Ishikawa (cell line): ENCODE data around the gene CRAMP1.

Experiments used
- CEBPB ChIP-seq: IDR thresholded peaks from 2 replicates; pipeline ENCODE4 v1.6.1; 2012
- CREB1 ChIP-seq: IDR thresholded peaks from 2 replicates; pipeline ENCODE4 v1.6.1; 2012; ENCODE audit warnings: low read depth
- EGR1 ChIP-seq: IDR thresholded peaks from 2 replicates; pipeline ENCODE4 v1.6.1; 2012
- EP300 ChIP-seq: IDR thresholded peaks from 2 replicates; pipeline ENCODE4 v1.6.1; 2012; ENCODE audit warnings: borderline replicate concordance
- FOXM1 ChIP-seq: IDR thresholded peaks from 2 replicates; pipeline ENCODE4 v1.6.1; 2012; ENCODE audit warnings: low read depth, borderline replicate concordance
- NFIC ChIP-seq: IDR thresholded peaks from 2 replicates; pipeline ENCODE4 v1.6.1; 2012
- RAD21 ChIP-seq: IDR thresholded peaks from 2 replicates; pipeline ENCODE4 v1.6.1; 2012; ENCODE audit warnings: low read depth
- TAF1 ChIP-seq: IDR thresholded peaks from 2 replicates; pipeline ENCODE4 v1.6.1; 2012; ENCODE audit warnings: low read depth, mild to moderate bottlenecking
- TCF12 ChIP-seq: IDR thresholded peaks from 2 replicates; pipeline ENCODE4 v1.6.1; 2012; ENCODE audit warnings: low read depth
- TEAD4 ChIP-seq: IDR thresholded peaks from 2 replicates; pipeline ENCODE4 v1.6.1; 2012
- YY1 ChIP-seq: IDR thresholded peaks from 2 replicates; pipeline ENCODE4 v1.6.1; 2012; ENCODE audit warnings: low read depth
- ZBTB7A ChIP-seq: IDR thresholded peaks from 2 replicates; pipeline ENCODE4 v1.6.1; 2012; ENCODE audit warnings: low read depth
- TF ChIP-seq, protein P1 (sequence below): IDR thresholded peaks from 2 replicates; pipeline ENCODE4 v1.6.1; 2012; ENCODE audit warnings: low read depth, mild to moderate bottlenecking
- TF ChIP-seq, protein P2 (sequence below): IDR thresholded peaks from 2 replicates; pipeline ENCODE4 v1.6.1; 2012
- TF ChIP-seq, protein P3 (sequence below): IDR thresholded peaks from 2 replicates; pipeline ENCODE4 v1.6.1; 2012

CRAMP1 gene

DNA sequence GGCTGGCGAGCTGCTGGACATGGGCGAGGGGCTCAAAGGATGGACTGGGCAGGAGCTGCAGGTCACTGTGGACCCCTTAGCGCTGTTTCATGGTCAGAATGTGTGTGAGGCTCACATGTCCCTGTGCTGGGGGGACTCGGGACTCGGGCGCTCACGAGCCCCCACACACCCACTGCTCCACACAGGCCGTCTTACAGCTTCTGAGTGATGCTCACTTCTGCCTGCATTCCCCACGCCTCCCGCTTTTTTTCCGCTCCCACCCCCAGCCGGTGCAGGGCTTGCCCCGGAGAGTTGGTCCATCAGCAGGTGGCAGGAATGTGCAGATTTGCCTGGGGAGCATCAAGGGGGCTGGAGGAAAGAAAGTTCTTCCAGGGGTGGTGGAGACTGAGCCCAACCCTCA, 45.7 kb downstream of the CRAMP1 start:
- TF ChIP-seq, protein P1, sequence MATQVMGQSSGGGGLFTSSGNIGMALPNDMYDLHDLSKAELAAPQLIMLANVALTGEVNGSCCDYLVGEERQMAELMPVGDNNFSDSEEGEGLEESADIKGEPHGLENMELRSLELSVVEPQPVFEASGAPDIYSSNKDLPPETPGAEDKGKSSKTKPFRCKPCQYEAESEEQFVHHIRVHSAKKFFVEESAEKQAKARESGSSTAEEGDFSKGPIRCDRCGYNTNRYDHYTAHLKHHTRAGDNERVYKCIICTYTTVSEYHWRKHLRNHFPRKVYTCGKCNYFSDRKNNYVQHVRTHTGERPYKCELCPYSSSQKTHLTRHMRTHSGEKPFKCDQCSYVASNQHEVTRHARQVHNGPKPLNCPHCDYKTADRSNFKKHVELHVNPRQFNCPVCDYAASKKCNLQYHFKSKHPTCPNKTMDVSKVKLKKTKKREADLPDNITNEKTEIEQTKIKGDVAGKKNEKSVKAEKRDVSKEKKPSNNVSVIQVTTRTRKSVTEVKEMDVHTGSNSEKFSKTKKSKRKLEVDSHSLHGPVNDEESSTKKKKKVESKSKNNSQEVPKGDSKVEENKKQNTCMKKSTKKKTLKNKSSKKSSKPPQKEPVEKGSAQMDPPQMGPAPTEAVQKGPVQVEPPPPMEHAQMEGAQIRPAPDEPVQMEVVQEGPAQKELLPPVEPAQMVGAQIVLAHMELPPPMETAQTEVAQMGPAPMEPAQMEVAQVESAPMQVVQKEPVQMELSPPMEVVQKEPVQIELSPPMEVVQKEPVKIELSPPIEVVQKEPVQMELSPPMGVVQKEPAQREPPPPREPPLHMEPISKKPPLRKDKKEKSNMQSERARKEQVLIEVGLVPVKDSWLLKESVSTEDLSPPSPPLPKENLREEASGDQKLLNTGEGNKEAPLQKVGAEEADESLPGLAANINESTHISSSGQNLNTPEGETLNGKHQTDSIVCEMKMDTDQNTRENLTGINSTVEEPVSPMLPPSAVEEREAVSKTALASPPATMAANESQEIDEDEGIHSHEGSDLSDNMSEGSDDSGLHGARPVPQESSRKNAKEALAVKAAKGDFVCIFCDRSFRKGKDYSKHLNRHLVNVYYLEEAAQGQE = no peak
- TF ChIP-seq, protein P2, sequence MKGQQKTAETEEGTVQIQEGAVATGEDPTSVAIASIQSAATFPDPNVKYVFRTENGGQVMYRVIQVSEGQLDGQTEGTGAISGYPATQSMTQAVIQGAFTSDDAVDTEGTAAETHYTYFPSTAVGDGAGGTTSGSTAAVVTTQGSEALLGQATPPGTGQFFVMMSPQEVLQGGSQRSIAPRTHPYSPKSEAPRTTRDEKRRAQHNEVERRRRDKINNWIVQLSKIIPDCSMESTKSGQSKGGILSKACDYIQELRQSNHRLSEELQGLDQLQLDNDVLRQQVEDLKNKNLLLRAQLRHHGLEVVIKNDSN = no peak

DNA sequence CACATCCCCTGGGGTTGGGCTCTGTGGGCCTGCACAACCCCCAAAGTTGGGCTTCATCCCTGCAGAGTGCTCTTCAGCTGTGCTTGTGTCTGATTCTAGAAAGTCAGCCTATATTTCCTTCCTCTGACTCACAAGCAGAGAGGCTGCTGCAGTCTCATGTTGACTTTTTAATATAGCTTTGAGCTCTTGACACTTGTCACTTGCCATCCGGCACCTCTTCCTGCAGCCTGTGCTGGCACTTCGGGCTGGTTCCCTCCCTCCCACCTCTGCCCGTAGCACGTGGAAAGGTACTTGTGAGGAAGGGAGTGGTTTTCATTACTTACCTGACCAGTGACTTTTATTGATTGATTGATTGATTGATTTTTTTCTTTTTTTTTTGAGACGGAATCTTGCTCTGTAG, 46.9 kb downstream of the CRAMP1 start:
- TF ChIP-seq CREB1 (no peak), EP300 (no peak), NFIC (no peak), EGR1 (no peak), CEBPB (no peak), TEAD4 (no peak), ZBTB7A (no peak), YY1 (no peak), TAF1 (no peak), TCF12 (no peak), FOXM1 (no peak), RAD21 (no peak)
- TF ChIP-seq, protein P2 = no peak
- TF ChIP-seq, protein P1 = no peak
- TF ChIP-seq, protein P3, sequence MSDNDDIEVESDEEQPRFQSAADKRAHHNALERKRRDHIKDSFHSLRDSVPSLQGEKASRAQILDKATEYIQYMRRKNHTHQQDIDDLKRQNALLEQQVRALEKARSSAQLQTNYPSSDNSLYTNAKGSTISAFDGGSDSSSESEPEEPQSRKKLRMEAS = no peak

DNA sequence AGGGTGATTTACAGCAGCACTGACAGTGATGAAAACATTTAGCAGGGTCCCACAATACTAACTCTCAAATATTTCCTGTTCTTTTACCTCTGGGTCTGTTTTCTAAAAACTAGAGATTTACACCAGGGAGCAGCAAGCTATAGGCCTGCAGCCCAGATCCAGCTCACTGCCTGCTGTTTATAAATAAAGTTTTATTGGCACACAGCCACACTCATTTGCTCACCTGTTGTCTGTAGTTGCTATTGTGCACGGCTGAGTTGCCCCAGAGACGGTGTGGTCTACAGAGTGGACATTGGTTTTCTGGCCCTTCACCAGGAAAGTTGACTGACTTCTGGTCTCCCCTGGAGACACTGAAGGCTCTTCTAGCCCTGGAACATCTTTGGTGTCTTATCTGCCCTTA, 49.7 kb downstream of the CRAMP1 start:
- TF ChIP-seq EP300 (no peak), FOXM1 (no peak), TEAD4 (no peak), NFIC (no peak), ZBTB7A (no peak), TAF1 (no peak)
- TF ChIP-seq, protein P1 = no peak

DNA sequence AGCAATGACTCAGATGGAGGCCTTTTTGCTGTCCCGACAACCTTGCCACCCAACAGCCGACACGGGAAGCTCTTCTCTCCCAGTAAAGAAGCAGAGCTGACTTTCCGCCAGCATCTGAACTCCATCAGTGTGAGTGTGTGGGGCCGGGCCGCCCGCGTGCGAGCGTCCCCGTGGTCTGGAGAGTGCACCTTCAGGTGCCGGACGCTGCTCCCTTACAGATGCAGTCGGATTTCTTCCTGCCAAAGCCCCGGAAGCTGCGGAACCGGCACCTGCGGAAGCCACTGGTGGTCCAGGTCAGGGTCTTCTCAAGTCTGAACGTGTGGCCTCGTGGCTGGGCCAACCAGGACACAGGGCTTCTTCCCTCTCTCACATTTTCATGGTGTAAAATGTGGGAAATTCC, 50.4 kb downstream of the CRAMP1 start:
- TF ChIP-seq TAF1 (no peak), TEAD4 (no peak), CREB1 (no peak), FOXM1 (no peak), EGR1 (no peak), YY1 (no peak), CEBPB (no peak), RAD21 (no peak), ZBTB7A (no peak)
- TF ChIP-seq, protein P3 = no peak
- TF ChIP-seq, protein P1 = no peak
